ENCODE results near the gene PRDM15.

DNA sequence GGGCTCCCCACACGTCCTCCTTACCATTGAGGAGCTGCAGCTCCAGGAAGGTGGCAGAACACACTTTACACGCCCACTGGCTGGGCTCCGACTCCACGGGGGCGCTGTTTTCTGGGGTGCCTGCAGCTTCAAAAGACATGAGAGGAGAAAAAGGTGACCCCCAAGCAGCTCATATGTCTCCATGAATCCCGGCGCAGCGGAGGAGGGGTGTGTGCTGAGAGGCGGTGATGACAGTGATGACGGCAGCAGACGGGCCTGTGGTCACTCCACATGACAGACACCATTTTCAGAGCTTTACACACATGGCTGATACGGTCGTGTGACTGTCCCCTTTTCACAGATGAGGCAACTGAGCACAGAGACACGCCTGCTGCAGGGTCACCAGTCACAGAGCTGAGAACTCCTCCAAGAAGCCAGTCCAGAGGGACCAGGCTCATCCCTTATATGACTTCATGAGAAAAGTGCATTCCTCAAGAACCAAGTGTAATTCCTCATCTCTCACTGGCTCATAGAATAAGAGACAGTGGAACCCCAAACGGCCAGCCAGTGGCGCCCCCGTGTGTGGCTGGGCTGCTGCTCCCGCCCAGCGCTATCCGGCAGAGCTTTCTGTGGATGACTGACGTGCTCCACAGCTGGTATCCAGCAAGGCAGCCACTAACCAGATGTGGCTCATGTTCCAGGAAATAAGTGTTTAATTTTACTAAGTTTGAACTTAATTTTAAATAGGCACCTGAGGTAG is 31.9 kb downstream of the PRDM15 start:
- TF ChIP-seq POLR2AphosphoS5 (IDR thresholded peaks at IDR 0.05) (no peak), EP300 (IDR thresholded peaks at IDR 0.05) (no peak), POLR2A (IDR thresholded peaks at IDR 0.05) (no peak)
- TF ChIP-seq, protein P1, sequence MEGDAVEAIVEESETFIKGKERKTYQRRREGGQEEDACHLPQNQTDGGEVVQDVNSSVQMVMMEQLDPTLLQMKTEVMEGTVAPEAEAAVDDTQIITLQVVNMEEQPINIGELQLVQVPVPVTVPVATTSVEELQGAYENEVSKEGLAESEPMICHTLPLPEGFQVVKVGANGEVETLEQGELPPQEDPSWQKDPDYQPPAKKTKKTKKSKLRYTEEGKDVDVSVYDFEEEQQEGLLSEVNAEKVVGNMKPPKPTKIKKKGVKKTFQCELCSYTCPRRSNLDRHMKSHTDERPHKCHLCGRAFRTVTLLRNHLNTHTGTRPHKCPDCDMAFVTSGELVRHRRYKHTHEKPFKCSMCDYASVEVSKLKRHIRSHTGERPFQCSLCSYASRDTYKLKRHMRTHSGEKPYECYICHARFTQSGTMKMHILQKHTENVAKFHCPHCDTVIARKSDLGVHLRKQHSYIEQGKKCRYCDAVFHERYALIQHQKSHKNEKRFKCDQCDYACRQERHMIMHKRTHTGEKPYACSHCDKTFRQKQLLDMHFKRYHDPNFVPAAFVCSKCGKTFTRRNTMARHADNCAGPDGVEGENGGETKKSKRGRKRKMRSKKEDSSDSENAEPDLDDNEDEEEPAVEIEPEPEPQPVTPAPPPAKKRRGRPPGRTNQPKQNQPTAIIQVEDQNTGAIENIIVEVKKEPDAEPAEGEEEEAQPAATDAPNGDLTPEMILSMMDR (IDR thresholded peaks at IDR 0.05) = no peak

Data from suprapubic skin (tissue), 4 donors.